D721Med (cell line): Measurements from ENCODE around the gene SHROOM3.

Source experiments
- DNase-seq: peaks from one replicate; pipeline ENCODE4 v3.0.0; 2011; ENCODE audit warnings: low spot score; ENCODE audit not compliant: insufficient read length
- FAIRE-seq: peaks from 2 replicates; lab custom pipeline; 2011; peaks lifted over from hg19 to GRCh38; lab: Jason Lieb, UNC
- TF ChIP-seq, protein P1 (sequence below): IDR thresholded peaks from 2 replicates; pipeline ENCODE4 v1.5.1; 2012; ENCODE audit warnings: mild to moderate bottlenecking, control low read depth; ENCODE audit not compliant: insufficient read depth; ENCODE audit errors: missing control alignments

Gene SHROOM3

DNA sequence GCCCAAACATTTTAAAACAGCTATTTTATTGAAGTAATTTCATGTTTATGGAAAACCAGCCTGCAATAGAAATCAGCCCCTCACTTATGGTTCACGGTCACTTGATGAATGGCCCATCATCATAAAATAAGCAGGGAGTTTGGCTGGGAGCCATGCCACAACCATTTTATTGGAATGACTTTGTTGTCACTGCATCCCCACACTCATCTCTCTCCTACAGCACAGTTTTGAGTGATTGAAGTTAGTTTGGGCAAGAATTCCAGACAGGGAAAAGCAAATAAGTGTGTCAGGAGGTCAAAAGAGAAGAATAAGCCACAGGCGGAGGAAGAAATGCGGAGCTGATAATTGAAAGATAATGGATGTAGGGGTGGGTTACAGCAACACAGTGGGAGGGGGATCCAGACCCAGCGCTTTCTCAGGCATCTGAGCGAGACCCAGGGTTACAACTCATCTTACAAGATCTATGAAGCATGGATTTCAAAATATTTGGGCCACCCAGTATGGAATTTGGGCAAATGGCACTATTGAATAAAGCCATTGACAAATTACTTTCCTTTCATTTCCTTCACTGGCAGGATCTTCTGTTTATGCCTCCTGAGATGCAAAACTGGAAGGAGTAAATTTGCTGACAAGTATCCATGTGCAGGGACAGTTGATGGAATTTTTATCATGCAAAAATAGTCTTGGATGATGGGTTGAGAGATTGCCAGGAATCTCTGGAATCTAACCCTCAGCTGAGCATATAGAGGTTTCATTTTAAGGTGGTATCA, 100.8 kb downstream of the SHROOM3 start:
- FAIRE-seq: no peak
- no peak for DNase-seq
- TF ChIP-seq, protein P1, sequence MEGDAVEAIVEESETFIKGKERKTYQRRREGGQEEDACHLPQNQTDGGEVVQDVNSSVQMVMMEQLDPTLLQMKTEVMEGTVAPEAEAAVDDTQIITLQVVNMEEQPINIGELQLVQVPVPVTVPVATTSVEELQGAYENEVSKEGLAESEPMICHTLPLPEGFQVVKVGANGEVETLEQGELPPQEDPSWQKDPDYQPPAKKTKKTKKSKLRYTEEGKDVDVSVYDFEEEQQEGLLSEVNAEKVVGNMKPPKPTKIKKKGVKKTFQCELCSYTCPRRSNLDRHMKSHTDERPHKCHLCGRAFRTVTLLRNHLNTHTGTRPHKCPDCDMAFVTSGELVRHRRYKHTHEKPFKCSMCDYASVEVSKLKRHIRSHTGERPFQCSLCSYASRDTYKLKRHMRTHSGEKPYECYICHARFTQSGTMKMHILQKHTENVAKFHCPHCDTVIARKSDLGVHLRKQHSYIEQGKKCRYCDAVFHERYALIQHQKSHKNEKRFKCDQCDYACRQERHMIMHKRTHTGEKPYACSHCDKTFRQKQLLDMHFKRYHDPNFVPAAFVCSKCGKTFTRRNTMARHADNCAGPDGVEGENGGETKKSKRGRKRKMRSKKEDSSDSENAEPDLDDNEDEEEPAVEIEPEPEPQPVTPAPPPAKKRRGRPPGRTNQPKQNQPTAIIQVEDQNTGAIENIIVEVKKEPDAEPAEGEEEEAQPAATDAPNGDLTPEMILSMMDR: no peak

DNA sequence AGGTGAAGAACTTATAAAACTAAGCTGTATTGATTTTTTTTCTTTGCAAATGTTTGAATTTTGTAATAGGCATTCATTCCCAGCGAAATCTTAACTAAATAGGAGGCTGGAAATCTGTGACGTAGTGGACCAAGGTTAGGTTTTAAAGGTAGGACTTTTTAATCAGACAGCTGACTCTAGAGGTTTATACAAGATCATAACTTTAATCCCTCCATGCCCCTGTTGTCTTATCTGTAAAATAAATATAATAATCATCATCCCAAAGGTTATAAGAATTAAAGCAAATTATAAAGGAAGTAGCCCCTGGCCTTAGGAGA, 101.3 kb downstream of the SHROOM3 start:
- DNase-seq (no peak), FAIRE-seq (no peak)
- TF ChIP-seq, protein P1: no peak

DNA sequence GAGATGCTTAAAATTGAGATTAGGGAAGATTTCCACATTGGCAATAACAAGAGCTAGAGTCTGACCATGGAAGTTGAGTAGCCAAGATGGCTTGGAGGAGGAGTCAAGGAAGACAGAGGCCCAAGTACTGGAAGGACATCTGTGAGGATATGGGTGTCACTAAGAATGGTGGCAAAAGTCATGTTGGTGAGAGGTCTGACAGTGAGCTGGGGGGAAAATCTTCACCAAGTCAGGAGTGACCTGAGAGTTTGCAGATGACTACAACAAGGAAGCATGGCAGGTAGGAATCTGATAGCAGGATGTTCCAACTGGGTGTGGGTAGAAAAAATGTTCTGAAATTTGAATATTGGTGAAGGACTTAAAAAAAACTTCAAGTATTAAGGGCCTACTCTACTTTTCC, 103.3 kb downstream of the SHROOM3 start:
- FAIRE-seq (no peak), DNase-seq (no peak)
- TF ChIP-seq, protein P1: no peak

DNA sequence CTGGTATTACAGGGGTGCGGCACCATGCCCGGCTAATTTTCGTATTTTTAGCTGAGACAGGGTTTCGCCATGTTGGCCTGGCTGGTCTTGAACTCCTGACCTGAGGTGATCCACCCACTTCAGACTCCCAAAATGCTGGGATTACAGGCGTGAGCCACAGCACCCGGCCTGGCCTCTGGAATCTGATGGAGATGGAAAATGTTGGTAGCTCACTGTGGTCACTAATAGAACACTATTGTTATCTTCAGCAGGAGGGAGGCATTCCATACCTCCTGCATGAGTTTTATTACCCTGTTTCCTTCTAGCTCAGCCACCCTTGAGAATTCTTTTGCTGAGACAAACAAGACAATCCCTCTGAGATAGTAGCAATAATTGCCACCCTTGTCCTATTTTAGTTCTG, 105.0 kb downstream of the SHROOM3 start:
- FAIRE-seq: no peak

DNA sequence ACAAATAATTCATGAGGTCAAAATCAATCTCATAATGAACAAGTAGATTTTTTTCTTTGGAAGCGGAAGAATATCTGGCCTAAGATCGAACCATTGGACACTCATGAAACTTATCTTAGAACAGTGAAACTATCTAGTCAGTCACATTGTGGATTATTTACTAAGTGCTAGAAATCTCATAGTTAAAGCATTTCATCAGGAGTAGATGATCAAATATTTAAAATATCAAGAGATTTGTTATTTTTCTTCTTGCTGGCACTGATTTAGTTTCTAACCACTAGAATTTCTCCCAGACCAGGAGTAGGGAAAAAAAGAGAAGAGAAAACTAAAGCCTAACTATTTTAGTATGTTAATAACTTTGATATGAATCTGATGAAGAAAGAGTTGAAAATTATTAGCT, 105.5 kb downstream of the SHROOM3 start:
- DNase-seq (no peak), FAIRE-seq (no peak)
- TF ChIP-seq, protein P1: no peak

More for the DNA sequence above, 105.0 kb downstream of the SHROOM3 start:
- DNase-seq: no peak
- TF ChIP-seq, protein P1: no peak

DNA sequence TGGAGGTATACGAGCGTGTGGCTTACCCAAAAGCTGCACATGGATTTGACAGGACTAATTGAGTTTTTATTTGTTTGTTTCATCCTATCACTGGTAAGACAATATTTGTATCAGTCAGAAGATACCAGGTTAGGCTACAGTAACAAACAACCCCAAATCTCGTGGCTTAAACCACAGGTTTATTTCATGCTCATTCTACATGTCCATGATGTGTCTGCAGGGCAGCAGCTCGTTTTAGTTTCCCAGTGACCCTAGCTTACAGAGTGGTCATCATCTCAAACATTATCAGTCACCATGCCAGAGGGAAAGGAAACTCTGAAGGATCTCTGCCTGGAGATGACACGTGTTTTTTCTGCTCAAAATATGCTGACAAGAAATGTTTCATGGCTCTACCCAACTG, 108.3 kb downstream of the SHROOM3 start:
- DNase-seq: no peak
- TF ChIP-seq, protein P1: no peak
- no peak for FAIRE-seq

DNA sequence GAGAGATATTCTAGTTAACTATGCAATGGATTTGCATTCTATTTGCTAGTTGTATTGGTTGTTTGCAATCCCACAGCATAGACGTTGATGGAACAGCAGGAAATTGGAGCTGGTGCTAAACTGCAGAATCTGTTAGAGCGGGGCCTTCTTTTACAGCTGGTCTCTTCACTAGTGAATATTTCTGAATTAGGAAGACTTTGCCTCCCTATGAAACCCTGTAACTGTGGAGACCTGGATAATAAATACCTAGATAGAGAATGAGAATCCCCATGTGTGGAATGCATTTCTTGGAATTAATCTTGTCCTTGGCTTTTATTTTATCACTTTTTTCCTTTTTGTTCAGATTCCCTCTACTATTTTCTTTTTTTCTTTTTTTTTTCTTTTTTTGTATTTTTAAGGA, 109.7 kb downstream of the SHROOM3 start:
- no peak for DNase-seq
- no peak for FAIRE-seq
- TF ChIP-seq, protein P1: no peak
